RWPE2 (cell line): ENCODE data around the gene EXT2.

Source experiments
- ATAC-seq: fragments of 200-7000 bp; cut with Tn5 transposase; 3 replicates; pipeline ENCODE4 v1.9.1; 2021; ENCODE audit warnings: low read depth
- DNase-seq: peaks from one replicate; pipeline ENCODE4 v3.0.0-alpha.2; 2020; ENCODE audit warnings: low spot score
- H3K27ac ChIP-seq: fragments of 450-650 bp; 2 replicates; pipeline ENCODE4 v1.5.1; 2017; ENCODE audit warnings: mild to moderate bottlenecking; ENCODE audit not compliant: poor library complexity, severe bottlenecking
- H3K27me3 ChIP-seq: fragments of 250-450 bp; sonication (Bioruptor Pico); 2 replicates; pipeline ENCODE4 v1.5.1; 2021; ENCODE audit warnings: mild to moderate bottlenecking, moderate library complexity; ENCODE audit not compliant: insufficient read depth, poor library complexity, severe bottlenecking
- H3K36me3 ChIP-seq: fragments of 250-450 bp; sonication (Bioruptor Pico); 2 replicates; pipeline ENCODE4 v1.5.1; 2020; ENCODE audit warnings: low read depth, mild to moderate bottlenecking, moderate library complexity
- H3K4me1 ChIP-seq: fragments of 250-450 bp; sonication (Bioruptor Pico); 2 replicates; pipeline ENCODE4 v1.5.1; 2021; ENCODE audit warnings: mild to moderate bottlenecking, moderate library complexity; ENCODE audit not compliant: insufficient read depth, poor library complexity, severe bottlenecking
- H3K4me3 ChIP-seq: fragments of 250-450 bp; sonication (Bioruptor Pico); 2 replicates; pipeline ENCODE4 v1.5.1; 2021; ENCODE audit warnings: mild to moderate bottlenecking, moderate library complexity; ENCODE audit not compliant: severe bottlenecking
- H3K9me3 ChIP-seq: fragments of 250-450 bp; sonication (Bioruptor Pico); 2 replicates; pipeline ENCODE4 v1.5.1; 2021; ENCODE audit warnings: mild to moderate bottlenecking, moderate library complexity; ENCODE audit not compliant: severe bottlenecking
- TF ChIP-seq, protein P1 (sequence below): fragments of 450-650 bp; IDR thresholded peaks from one replicate; pipeline ENCODE4 v1.5.1; 2017; ENCODE audit warnings: mild to moderate bottlenecking, moderate library complexity; ENCODE audit not compliant: poor library complexity, severe bottlenecking

EXT2 gene

GRCh38 chr11:44157019-44157418 is 61.5 kb downstream of the EXT2 start:
- H3K27ac ChIP-seq = no peak overlapping the region
- H3K4me1 ChIP-seq = no peaks in the 10 kb centered on the region
- no peak overlapping the region for H3K4me3 ChIP-seq
- H3K36me3 ChIP-seq = peaks cover 10% of the 10 kb centered on the region
- ATAC-seq (no peak), DNase-seq (no peak)
- TF ChIP-seq, protein P1, sequence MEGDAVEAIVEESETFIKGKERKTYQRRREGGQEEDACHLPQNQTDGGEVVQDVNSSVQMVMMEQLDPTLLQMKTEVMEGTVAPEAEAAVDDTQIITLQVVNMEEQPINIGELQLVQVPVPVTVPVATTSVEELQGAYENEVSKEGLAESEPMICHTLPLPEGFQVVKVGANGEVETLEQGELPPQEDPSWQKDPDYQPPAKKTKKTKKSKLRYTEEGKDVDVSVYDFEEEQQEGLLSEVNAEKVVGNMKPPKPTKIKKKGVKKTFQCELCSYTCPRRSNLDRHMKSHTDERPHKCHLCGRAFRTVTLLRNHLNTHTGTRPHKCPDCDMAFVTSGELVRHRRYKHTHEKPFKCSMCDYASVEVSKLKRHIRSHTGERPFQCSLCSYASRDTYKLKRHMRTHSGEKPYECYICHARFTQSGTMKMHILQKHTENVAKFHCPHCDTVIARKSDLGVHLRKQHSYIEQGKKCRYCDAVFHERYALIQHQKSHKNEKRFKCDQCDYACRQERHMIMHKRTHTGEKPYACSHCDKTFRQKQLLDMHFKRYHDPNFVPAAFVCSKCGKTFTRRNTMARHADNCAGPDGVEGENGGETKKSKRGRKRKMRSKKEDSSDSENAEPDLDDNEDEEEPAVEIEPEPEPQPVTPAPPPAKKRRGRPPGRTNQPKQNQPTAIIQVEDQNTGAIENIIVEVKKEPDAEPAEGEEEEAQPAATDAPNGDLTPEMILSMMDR = no peak
- no peaks in the 10 kb centered on the region for H3K9me3 ChIP-seq
- no peaks in the 10 kb centered on the region for H3K27me3 ChIP-seq

GRCh38 chr11:44158384-44158783 is 62.9 kb downstream of the EXT2 start:
- no peak for DNase-seq
- no peaks in the 10 kb centered on the region for H3K9me3 ChIP-seq
- no peak overlapping the region for H3K27ac ChIP-seq
- H3K4me3 ChIP-seq = no peak overlapping the region
- H3K36me3 ChIP-seq = peaks cover 3% of the 10 kb centered on the region
- TF ChIP-seq, protein P1 = no peak
- H3K27me3 ChIP-seq = no peaks in the 10 kb centered on the region
- no peak for ATAC-seq
- H3K4me1 ChIP-seq = no peaks in the 10 kb centered on the region

GRCh38 chr11:44159848-44160721 is 64.6 kb downstream of the EXT2 start:
- ATAC-seq (no peak), DNase-seq (no peak)
- Histone ChIP-seq H3K27ac (no peak overlapping the region), H3K9me3 (no peaks in the 10 kb centered on the region), H3K4me1 (no peaks in the 10 kb centered on the region), H3K4me3 (no peak overlapping the region), H3K36me3 (peaks cover 3% of the 10 kb centered on the region; the same call in 1 of the 2 replicates), H3K27me3 (no peaks in the 10 kb centered on the region)
- TF ChIP-seq, protein P1 = no peak

- TF ChIP-seq, protein P1 = no peak
- H3K27me3 ChIP-seq = no peaks in the 10 kb centered on the region
- H3K4me3 ChIP-seq = no peak overlapping the region
- no peak overlapping the region for H3K27ac ChIP-seq
- ATAC-seq = no peak
- H3K4me1 ChIP-seq = no peaks in the 10 kb centered on the region
- DNase-seq = no peak
- H3K36me3 ChIP-seq = peaks cover 3% of the 10 kb centered on the region; the same call in 1 of the 2 replicates
- H3K9me3 ChIP-seq = no peaks in the 10 kb centered on the region
Observed at GRCh38 chr11:44162004-44162403, 66.5 kb downstream of the EXT2 start.

DNA sequence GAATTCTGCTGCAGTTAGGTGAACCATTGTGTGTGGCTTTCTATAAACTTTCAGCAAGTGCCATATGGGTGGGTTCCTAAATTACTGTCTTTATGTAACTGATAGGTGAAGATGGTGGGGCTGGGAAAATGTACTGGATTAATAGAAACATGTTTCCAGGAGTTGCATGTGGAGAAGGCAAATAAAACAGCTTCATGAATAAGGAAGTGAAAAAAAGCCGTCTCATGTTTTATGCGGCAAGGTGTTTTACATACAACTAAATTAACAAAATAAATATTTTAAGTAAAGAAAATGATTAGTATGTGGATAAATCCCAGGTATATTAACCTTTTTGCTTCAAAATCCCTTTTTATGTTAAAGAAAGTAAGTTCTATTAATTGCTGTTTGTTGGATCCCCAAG is 67.2 kb downstream of the EXT2 start:
- H3K4me3 ChIP-seq = no peak overlapping the region
- H3K36me3 ChIP-seq = peaks cover 3% of the 10 kb centered on the region; the same call in 1 of the 2 replicates
- no peak for DNase-seq
- H3K9me3 ChIP-seq = no peaks in the 10 kb centered on the region
- ATAC-seq = no peak
- no peaks in the 10 kb centered on the region for H3K27me3 ChIP-seq
- H3K4me1 ChIP-seq = no peaks in the 10 kb centered on the region
- TF ChIP-seq, protein P1 = no peak
- no peak overlapping the region for H3K27ac ChIP-seq
